Heart left ventricle (tissue), 16 donors: ENCODE data around the gene PLXNA1. TPM values are rescaled to one million over a fixed set of nuclear protein-coding genes. Genes with fewer than 3 reads are reported as not detected.

Source experiments
- ATAC-seq, 4 donors: fragments of 200-7000 bp; cut with Tn5 transposase; one replicate each; pipeline ENCODE4 v1.9.1; 2020 to 2022; ENCODE audit warnings: moderate library complexity in 4 of 4, mild to moderate bottlenecking in 3 of 4, moderate number of reproducible peaks in 1 of 4
- DNase-seq, 5 donors: peaks; one replicate each; pipeline ENCODE4 v3.0.0-alpha.2; 2020
- H3K27ac ChIP-seq, 12 donors: fragments of 200-600 bp; sonication (generic) in 4 of 12; one replicate each; pipeline versions ENCODE4 v1.5.0 to v1.8.0; 2016 to 2022; ENCODE audit warnings: mild to moderate bottlenecking in 2 of 12
- H3K27me3 ChIP-seq, 9 donors: fragments of 200-600 bp; sonication (generic) in 2 of 9; one replicate each; pipeline versions ENCODE4 v1.5.1 to v1.8.0; 2016 to 2022; ENCODE audit warnings: mild to moderate bottlenecking in 3 of 9
- H3K36me3 ChIP-seq, 9 donors: fragments of 200-600 bp; sonication (generic) in 2 of 9; one replicate each; pipeline versions ENCODE4 v1.5.0 to v1.8.0; 2018 to 2022; ENCODE audit warnings: mild to moderate bottlenecking in 2 of 9
- H3K4me1 ChIP-seq, 12 donors: fragments of 200-600 bp; sonication (generic) in 4 of 12; one replicate each; pipeline versions ENCODE4 v1.5.0 to v1.8.0; 2016 to 2022; ENCODE audit warnings: mild to moderate bottlenecking in 3 of 12
- H3K4me3 ChIP-seq, 12 donors: fragments of 200-600 bp; sonication (generic) in 4 of 12; one replicate each; pipeline versions ENCODE4 v1.5.0 to v1.8.0; 2017 to 2022; ENCODE audit warnings: mild to moderate bottlenecking in 9 of 12, moderate library complexity in 4 of 12
- H3K9me3 ChIP-seq, 12 donors: fragments of 200-600 bp; sonication (generic) in 4 of 12; one replicate each; pipeline versions ENCODE4 v1.5.0 to v1.8.0; 2016 to 2022; ENCODE audit warnings: mild to moderate bottlenecking in 1 of 12
- POLR2A ChIP-seq, 2 donors: fragments of 450-650 bp; IDR thresholded peaks; one replicate each; pipeline ENCODE4 v1.6.1; 2017; ENCODE audit warnings: antibody characterized with exemption in 2 of 2, mild to moderate bottlenecking in 2 of 2, moderate library complexity in 2 of 2
- WGBS, 4 donors: extraction: QIAGEN DNeasy Blood & Tissue Kit in 2 of 4; methylation state at CpG; one replicate each; pipeline versions ENCODE4 v1.1.5 to v1.1.7; 2013 to 2018; 5-methylcytosine and 5-hydroxymethylcytosine counted together
- intact Hi-C, 10 donors: fragments of 100-400 bp; cut with DNase I; formaldehyde crosslinking; loops; one replicate each; pipeline versions ENCODE4 v1.11.1 to v1.14.2; 2022
- polyA plus RNA-seq, 2 donors: library from polyadenylated mRNA; stranded (reverse); fragments of 200-250 nt; gene quantifications; one replicate each; pipeline ENCODE4 v1.2.3, GENCODE V29; 2013
- total RNA-seq, 9 donors: library from RNA; depleted of rRNA in 2 of 9; stranded (reverse); fragments of >200 nt in 2 of 9; fragmentation: NEBNext Ultra II Directional in 3 of 9; extraction: Animal tissue kit (Norgen Biotek cat#: 25700) in 3 of 9; gene quantifications; one replicate each; pipeline versions ENCODE4 v1.1.0 to v1.2.4, GENCODE V29; 2016 to 2023
- TF ChIP-seq, protein P1 (sequence below), 12 donors: fragments of 200-600 bp; sonication (generic) in 4 of 12; IDR thresholded peaks; one replicate each; pipeline versions ENCODE4 v1.5.0 to v1.8.0; 2018 to 2022; ENCODE audit warnings: antibody characterized with exemption in 12 of 12, mild to moderate bottlenecking in 5 of 12
- donor health status: ischemic (EF 13 %, LVEDD 7.1; RV severe dilation, severe dysfunction).
- donor health status: healthy with polysubstance abuse.
- donor health status: DM: no; HTN: yes; CAD: no.
- donor health status: DM: no; HTN: no; CAD: no.
- donor health status: ischemic (EF 25% LVEDD 6.9; RV normal size, moderate dysfunction).
- donor health status: ischemic (EF 25% LVEDD 5.7; RV mildly dilated, moderate dysfunction).
- donor health status: healthy.
- donor health status: DM: yes; HTN: yes; CAD: no.
- donor health status: ischemic (EF 35%, LVEDD 5.7; RV mildly dilated, moderate dysfunction).
- donor health status: nonischemic (EF 11% LVEDD 7.7; RV severe dilation, severe dysfunction).
- donor health status: DM: yes; HTN: yes; CAD: no.
- donor health status: PGD.
- donor health status: ischemic (EF 29% LVEDD 5.4; RV normal size, mild dysfunction).
- donor health status: nonischemic (EF 23%, LVEDD 6.1; RV moderate dilation, normal function).

Gene PLXNA1
- total and polyA plus RNA-seq, 11 donors: 14.6 to 38.8 (median 29.6) TPM

- Histone ChIP-seq H3K36me3 (peaks cover 0 to 30% (median 16%) of the 10 kb centered on the region in 9 donors), H3K4me3 (no peak overlapping the region), H3K9me3 (no peaks in the 10 kb centered on the region), H3K27ac (no peak overlapping the region), H3K4me1 (peaks cover 9 to 66% (median 42%) of the 10 kb centered on the region in 12 donors), H3K27me3 (no peaks in the 10 kb centered on the region)
- no peak for TF ChIP-seq POLR2A (IDR thresholded peaks at IDR 0.05)
- TF ChIP-seq, protein P1, sequence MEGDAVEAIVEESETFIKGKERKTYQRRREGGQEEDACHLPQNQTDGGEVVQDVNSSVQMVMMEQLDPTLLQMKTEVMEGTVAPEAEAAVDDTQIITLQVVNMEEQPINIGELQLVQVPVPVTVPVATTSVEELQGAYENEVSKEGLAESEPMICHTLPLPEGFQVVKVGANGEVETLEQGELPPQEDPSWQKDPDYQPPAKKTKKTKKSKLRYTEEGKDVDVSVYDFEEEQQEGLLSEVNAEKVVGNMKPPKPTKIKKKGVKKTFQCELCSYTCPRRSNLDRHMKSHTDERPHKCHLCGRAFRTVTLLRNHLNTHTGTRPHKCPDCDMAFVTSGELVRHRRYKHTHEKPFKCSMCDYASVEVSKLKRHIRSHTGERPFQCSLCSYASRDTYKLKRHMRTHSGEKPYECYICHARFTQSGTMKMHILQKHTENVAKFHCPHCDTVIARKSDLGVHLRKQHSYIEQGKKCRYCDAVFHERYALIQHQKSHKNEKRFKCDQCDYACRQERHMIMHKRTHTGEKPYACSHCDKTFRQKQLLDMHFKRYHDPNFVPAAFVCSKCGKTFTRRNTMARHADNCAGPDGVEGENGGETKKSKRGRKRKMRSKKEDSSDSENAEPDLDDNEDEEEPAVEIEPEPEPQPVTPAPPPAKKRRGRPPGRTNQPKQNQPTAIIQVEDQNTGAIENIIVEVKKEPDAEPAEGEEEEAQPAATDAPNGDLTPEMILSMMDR (IDR thresholded peaks at IDR 0.05): no peak
- no peak for DNase-seq
- intact Hi-C loops: loop anchor here in 5 of 10 donors (10.0 kb wide), 2 partner anchors 185 to 465 kb away; no protein-coding TSS in a partner anchor
- ATAC-seq: no peak
- 81 to 94% (median 91%) methylated on average over 2 to 10 of the region's 10 CpGs for WGBS, 4 donors
These were observed 7.2 kb downstream of the PLXNA1 start for GRCh38 chr3:126990024-126990700.

DNA sequence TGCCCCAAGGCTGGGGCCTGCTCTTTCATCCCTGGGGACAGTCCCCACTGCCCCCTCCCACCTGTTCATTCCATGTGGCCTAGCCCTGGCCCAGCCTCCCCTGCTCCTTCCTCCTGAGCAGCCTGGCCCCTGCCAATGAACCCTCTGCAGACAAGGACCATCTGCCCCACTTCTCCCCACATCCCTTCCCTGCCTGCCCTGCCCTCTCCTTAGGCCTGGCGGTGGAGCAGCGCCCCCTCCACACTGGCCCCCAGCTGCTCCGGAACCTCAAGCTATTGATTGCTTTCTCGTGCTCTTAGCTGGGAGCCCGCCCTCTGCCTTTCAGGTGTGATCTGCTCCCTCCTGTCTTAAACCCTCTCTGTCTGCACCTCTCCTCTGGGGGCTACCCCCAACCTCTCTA, 8.0 kb downstream of the PLXNA1 start:
- DNase-seq: no peak
- WGBS, 4 donors: 91 to 94% (median 92%) methylated on average over 5 of the region's 5 CpGs
- ATAC-seq: no peak
- intact Hi-C loops: loop anchor here in 5 of 10 donors (10.0 kb wide), 2 partner anchors 184 to 464 kb away; no protein-coding TSS in a partner anchor
- Histone ChIP-seq H3K27ac (no peak overlapping the region), H3K4me1 (peaks cover 11 to 65% (median 43%) of the 10 kb centered on the region in 12 donors), H3K4me3 (no peak overlapping the region), H3K36me3 (peaks cover 0 to 30% (median 16%) of the 10 kb centered on the region in 9 donors), H3K27me3 (no peaks in the 10 kb centered on the region), H3K9me3 (no peaks in the 10 kb centered on the region)
- no peak for TF ChIP-seq POLR2A (IDR thresholded peaks at IDR 0.05)
- TF ChIP-seq, protein P1 (IDR thresholded peaks at IDR 0.05): no peak

DNA sequence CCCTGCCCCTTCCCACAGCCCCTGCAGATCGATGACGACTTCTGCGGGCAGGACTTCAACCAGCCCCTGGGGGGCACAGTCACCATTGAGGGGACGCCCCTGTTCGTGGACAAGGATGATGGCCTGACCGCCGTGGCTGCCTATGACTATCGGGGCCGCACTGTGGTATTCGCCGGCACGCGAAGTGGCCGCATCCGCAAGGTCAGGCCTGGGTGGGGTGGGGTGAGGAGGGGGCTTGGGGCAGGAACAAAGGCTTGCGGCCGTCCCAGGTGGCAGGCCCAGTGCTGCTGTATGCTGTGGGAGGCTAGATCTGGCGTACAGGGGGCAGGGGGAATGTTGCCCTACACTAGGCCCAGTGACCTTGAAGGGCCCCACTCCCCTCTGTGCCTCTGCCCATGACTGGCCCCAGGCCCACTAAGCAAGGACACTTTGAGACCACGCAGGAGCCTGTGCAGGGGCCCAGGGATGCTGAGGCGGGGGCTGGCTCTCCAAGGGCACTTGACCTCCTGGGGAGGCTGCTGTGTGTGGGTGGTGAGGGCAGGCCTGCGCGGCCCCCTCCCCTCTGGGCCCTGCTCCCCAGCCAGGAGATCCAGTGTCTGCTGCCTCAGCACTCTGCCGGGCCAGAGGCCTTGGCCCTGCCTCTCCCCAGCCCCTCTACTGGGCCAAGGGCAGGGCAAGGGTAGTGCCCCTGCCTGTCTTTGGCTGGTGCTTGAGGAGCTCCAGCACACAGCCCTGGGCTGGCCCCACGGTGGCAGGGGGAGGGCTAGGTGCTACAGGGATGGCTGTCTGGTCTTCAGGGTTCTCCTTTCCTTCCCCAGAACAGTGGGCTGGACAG, 8.7 kb downstream of the PLXNA1 start:
- ATAC-seq (peak; percentile 8 to 50 (median 21)), DNase-seq (no peak)
- Histone ChIP-seq H3K36me3 (peaks cover 0 to 30% (median 16%) of the 10 kb centered on the region in 9 donors), H3K27me3 (no peaks in the 10 kb centered on the region), H3K27ac (no peak overlapping the region), H3K4me3 (no peak overlapping the region), H3K9me3 (no peaks in the 10 kb centered on the region), H3K4me1 (peaks cover 11 to 63% (median 41%) of the 10 kb centered on the region in 12 donors)
- no peak for TF ChIP-seq POLR2A (IDR thresholded peaks at IDR 0.05)
- TF ChIP-seq, protein P1 (IDR thresholded peaks at IDR 0.05): no peak
- intact Hi-C loops: loop anchor here in 5 of 10 donors (10.0 kb wide), 2 partner anchors 183 to 463 kb away; no protein-coding TSS in a partner anchor
- WGBS, 4 donors: 76 to 87% (median 84%) methylated on average over 13 to 24 of the region's 24 CpGs

DNA sequence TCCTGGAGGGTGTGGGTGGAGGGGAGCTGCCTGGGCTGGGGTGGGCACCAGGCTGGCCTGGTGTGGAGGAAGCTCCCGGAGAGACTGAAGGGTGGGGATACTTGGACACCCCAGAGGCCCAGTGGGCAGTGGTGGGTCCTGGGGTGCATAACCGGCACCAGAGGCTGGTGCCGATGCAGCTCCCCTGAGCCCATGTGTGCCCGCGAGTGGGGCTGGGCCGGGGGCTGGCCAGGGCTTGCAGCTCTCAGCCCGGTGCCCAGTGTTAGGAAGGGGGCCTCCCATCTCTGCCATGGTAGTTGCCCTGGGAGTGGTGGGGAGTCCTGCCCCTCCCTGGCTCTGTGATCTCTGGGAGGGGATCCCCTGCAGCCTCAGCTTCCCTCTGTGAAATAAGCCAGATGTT, 9.3 kb downstream of the PLXNA1 start:
- Histone ChIP-seq H3K4me1 (peaks cover 11 to 63% (median 42%) of the 10 kb centered on the region in 12 donors), H3K9me3 (no peaks in the 10 kb centered on the region), H3K4me3 (no peak overlapping the region), H3K27ac (no peak overlapping the region), H3K36me3 (peaks cover 0 to 30% (median 16%) of the 10 kb centered on the region in 9 donors), H3K27me3 (no peaks in the 10 kb centered on the region)
- WGBS, 4 donors: 90 to 100% (median 94%) methylated on average over 3 to 7 of the region's 7 CpGs
- DNase-seq (no peak), ATAC-seq (no peak)
- TF ChIP-seq, protein P1 (IDR thresholded peaks at IDR 0.05): no peak
- TF ChIP-seq POLR2A (IDR thresholded peaks at IDR 0.05): no peak
- intact Hi-C loops: loop anchor here in 5 of 10 donors (10.0 kb wide), 2 partner anchors 183 to 463 kb away; no protein-coding TSS in a partner anchor
